Measurements from ENCODE around the gene PRKCZ. TPM values are rescaled to one million over a fixed set of nuclear protein-coding genes. Genes with fewer than 3 reads are reported as not detected.
A peak's percentile ranks its signal among the peaks of the same experiment; 100 is the strongest.

Gene PRKCZ
- total RNA-seq, 2 experiments from 2014 or later, result 17.8 to 19.0 TPM

DNA sequence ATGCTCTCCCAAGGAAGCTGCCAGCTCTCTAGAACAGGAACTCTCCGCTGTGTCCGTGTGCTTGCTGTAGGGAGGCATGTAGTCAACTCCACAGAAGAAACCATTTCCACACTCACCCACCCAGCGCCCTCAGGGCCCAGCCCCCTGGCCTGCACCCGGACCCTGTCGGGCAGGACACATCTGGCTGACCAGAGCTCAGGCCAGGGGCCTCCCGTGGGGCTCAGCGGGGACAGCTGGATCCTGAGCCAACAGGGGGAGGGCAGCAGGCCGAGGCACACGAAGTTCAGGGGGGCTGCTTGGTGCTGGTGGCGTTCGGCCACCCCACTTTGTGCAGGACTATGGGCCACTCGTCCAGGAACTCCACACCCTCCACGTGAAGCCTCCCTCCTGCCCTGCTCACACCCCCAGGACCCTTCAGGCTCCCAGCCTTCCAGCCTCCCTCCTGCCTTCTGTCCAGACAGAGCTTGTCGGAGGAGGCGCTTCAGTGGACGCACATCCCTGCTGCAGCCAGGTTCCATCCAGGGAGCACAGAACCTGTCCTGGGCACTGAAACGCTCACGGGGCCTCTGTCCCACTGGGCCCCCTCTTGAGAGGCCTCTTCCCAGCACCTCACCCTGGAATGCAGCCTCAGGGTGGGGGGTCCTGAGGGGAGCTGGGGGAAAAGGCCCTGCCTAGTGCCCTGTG is 159.3 kb downstream of the PRKCZ start:
- Mint-ChIP-seq H3K27me3 (no peaks in the 10 kb centered on the region), H3K36me3 (ENCODE audit: low read depth) (no peaks in the 10 kb centered on the region), H3K4me1 (ENCODE audit: low read depth) (peaks cover 5% of the 10 kb centered on the region), H3K9me3 (no peaks in the 10 kb centered on the region), H3K27ac (no peak overlapping the region), H3K4me3 (peak overlapping the region; percentile 68)
- no peak for TF ChIP-seq CTCF (IDR thresholded peaks at IDR 0.05)
- no peak overlapping the region for H3K27ac ChIP-seq (ENCODE audit: low read depth in 1 of 2, low read length in 2 of 2)
- H3K9me3 ChIP-seq (ENCODE audit: control insufficient read depth in 1 of 2, insufficient read depth in 1 of 2, low read length in 2 of 2), result peaks cover 0 to 3% of the 10 kb centered on the region in 2 experiments
- POLR2A ChIA-PET, result interaction anchor here (1.3 kb wide), 1 partner anchor 20 kb away, joined by 3 read pairs; no protein-coding TSS in a partner anchor
- CTCF ChIA-PET, result no interaction called here
- peaks cover 35% of the 10 kb centered on the region for H3K4me1 ChIP-seq (ENCODE audit: insufficient read depth, low read length)
- intact Hi-C loops (cut with DNase I, micrococcal nuclease), result no loop called here
- H3K36me3 ChIP-seq (ENCODE audit: insufficient read depth, low read length), result no peaks in the 10 kb centered on the region
- no peak overlapping the region for H3K4me3 ChIP-seq (ENCODE audit: low read length)
- H3K27me3 ChIP-seq (ENCODE audit: control insufficient read depth in 1 of 2, insufficient read depth in 2 of 2, low read length in 2 of 2), result no peaks in the 10 kb centered on the region
- no peak for ATAC-seq (ENCODE audit: poor library complexity)
- DNase-seq, result no peak

GRCh38 chr1:2210084-2210653 is 160.0 kb downstream of the PRKCZ start:
- Mint-ChIP-seq H3K27me3 (no peaks in the 10 kb centered on the region), H3K27ac (no peak overlapping the region), H3K36me3 (ENCODE audit: low read depth) (no peaks in the 10 kb centered on the region), H3K9me3 (no peaks in the 10 kb centered on the region), H3K4me1 (ENCODE audit: low read depth) (peaks cover 5% of the 10 kb centered on the region), H3K4me3 (no peak overlapping the region)
- H3K27me3 ChIP-seq (ENCODE audit: control insufficient read depth in 1 of 2, insufficient read depth in 2 of 2, low read length in 2 of 2), result no peaks in the 10 kb centered on the region
- intact Hi-C loops (cut with DNase I, micrococcal nuclease), result no loop called here
- no peak for TF ChIP-seq CTCF (IDR thresholded peaks at IDR 0.05)
- H3K4me1 ChIP-seq (ENCODE audit: insufficient read depth, low read length), result peaks cover 33% of the 10 kb centered on the region
- no peak overlapping the region for H3K27ac ChIP-seq (ENCODE audit: low read depth in 1 of 2, low read length in 2 of 2)
- no peak for ATAC-seq (ENCODE audit: poor library complexity)
- peaks cover 0 to 3% of the 10 kb centered on the region in 2 experiments for H3K9me3 ChIP-seq (ENCODE audit: control insufficient read depth in 1 of 2, insufficient read depth in 1 of 2, low read length in 2 of 2)
- no peak overlapping the region for H3K4me3 ChIP-seq (ENCODE audit: low read length)
- DNase-seq, result no peak
- POLR2A ChIA-PET, result interaction anchor here (1.3 kb wide), 1 partner anchor 19 kb away, joined by 3 read pairs; no protein-coding TSS in a partner anchor
- H3K36me3 ChIP-seq (ENCODE audit: insufficient read depth, low read length), result no peaks in the 10 kb centered on the region
- CTCF ChIA-PET, result no interaction called here

- Histone ChIP-seq H3K4me1 (ENCODE audit: insufficient read depth, low read length) (peaks cover 28% of the 10 kb centered on the region), H3K4me3 (ENCODE audit: low read length) (no peak overlapping the region), H3K36me3 (ENCODE audit: insufficient read depth, low read length) (no peaks in the 10 kb centered on the region), H3K27me3 (ENCODE audit: control insufficient read depth in 1 of 2, insufficient read depth in 2 of 2, low read length in 2 of 2) (no peaks in the 10 kb centered on the region), H3K9me3 (ENCODE audit: control insufficient read depth in 1 of 2, insufficient read depth in 1 of 2, low read length in 2 of 2) (peaks cover 0 to 3% of the 10 kb centered on the region in 2 experiments), H3K27ac (ENCODE audit: low read depth in 1 of 2, low read length in 2 of 2) (no peak overlapping the region)
- no peak for TF ChIP-seq CTCF (IDR thresholded peaks at IDR 0.05)
- no peak overlapping the region for H3K27ac Mint-ChIP-seq
- POLR2A ChIA-PET, result no interaction called here
- DNase-seq (no peak), ATAC-seq (ENCODE audit: poor library complexity) (no peak)
- H3K9me3 Mint-ChIP-seq, result no peaks in the 10 kb centered on the region
- intact Hi-C loops (cut with DNase I, micrococcal nuclease), result no loop called here
- H3K36me3 Mint-ChIP-seq (ENCODE audit: low read depth), result no peaks in the 10 kb centered on the region
- CTCF ChIA-PET, result interaction anchor here (0.7 kb wide), 1 partner anchor 98 kb away, joined by 3 read pairs; no protein-coding TSS in a partner anchor
- peaks cover 4% of the 10 kb centered on the region for H3K4me1 Mint-ChIP-seq (ENCODE audit: low read depth)
- H3K4me3 Mint-ChIP-seq, result no peak overlapping the region
- H3K27me3 Mint-ChIP-seq, result no peaks in the 10 kb centered on the region
Measured at GRCh38 chr1:2210786-2211185, 160.6 kb downstream of the PRKCZ start.
